Renal cortex interstitium (tissue), 11 donors: ENCODE measurements around the gene SHROOM3. TPM values are rescaled to one million over a fixed set of nuclear protein-coding genes. Genes with fewer than 3 reads are reported as not detected.
A peak's percentile ranks its signal among the peaks of the same experiment; 100 is the strongest.

ENCODE experiments used
- DNase-seq, 11 donors: peaks; one replicate each; pipeline ENCODE4 v3.0.0-alpha.2; 2013; ENCODE audit warnings: low read depth in 9 of 11, low spot score in 4 of 11; ENCODE audit errors: extremely low read depth in 1 of 11
- polyA plus RNA-seq, 3 donors: library from polyadenylated mRNA; unstranded; fragments of 120-200 nt; gene quantifications; one replicate each; pipeline ENCODE4 v1.2.1, GENCODE V29; 2013; ENCODE audit not compliant: insufficient read length in 3 of 3

SHROOM3 gene
- polyA plus RNA-seq, 3 donors = 33.4 to 42.4 (median 38.0) TPM

- no peak for DNase-seq
These were observed 303.3 kb downstream of the SHROOM3 start for GRCh38 chr4:76738086-76738931.

GRCh38 chr4:76740192-76740591 is 305.2 kb downstream of the SHROOM3 start:
- DNase-seq = no peak

GRCh38 chr4:76740866-76741662 is 306.0 kb downstream of the SHROOM3 start:
- no peak for DNase-seq

- no peak for DNase-seq
These were observed 306.6 kb downstream of the SHROOM3 start for GRCh38 chr4:76741663-76742020.

- DNase-seq = no peak
These were observed 309.4 kb downstream of the SHROOM3 start for GRCh38 chr4:76744241-76744921.

- DNase-seq = no peak
These were observed 310.2 kb downstream of the SHROOM3 start for GRCh38 chr4:76745240-76745639.

GRCh38 chr4:76747563-76747962 is 312.5 kb downstream of the SHROOM3 start:
- no peak for DNase-seq

GRCh38 chr4:76748649-76749048 is 313.6 kb downstream of the SHROOM3 start:
- DNase-seq = no peak

- no peak for DNase-seq
These were observed 314.3 kb downstream of the SHROOM3 start for GRCh38 chr4:76749355-76749754.

- DNase-seq = no peak
These were observed 315.7 kb downstream of the SHROOM3 start for GRCh38 chr4:76750716-76751115.

GRCh38 chr4:76751612-76752343 is 316.7 kb downstream of the SHROOM3 start:
- no peak for DNase-seq

GRCh38 chr4:76752861-76753501 is 318.0 kb downstream of the SHROOM3 start:
- peak in 1 of 11 donors; percentile 25 for DNase-seq

- peak in 5 of 11 donors; percentile 49 to 82 (median 76) for DNase-seq
These were observed 318.8 kb downstream of the SHROOM3 start for GRCh38 chr4:76753814-76754213.

GRCh38 chr4:76754439-76754838 is 319.4 kb downstream of the SHROOM3 start:
- no peak for DNase-seq

GRCh38 chr4:76755756-76756155 is 320.7 kb downstream of the SHROOM3 start:
- no peak for DNase-seq

- DNase-seq = no peak
These were observed 321.4 kb downstream of the SHROOM3 start for GRCh38 chr4:76756416-76756815.

- no peak for DNase-seq
These were observed 322.4 kb downstream of the SHROOM3 start for GRCh38 chr4:76757418-76757939.

- DNase-seq = peak in 2 of 11 donors; percentile 58 to 60
These were observed 323.4 kb downstream of the SHROOM3 start for GRCh38 chr4:76758290-76758882.
